Immature natural killer cell (primary cell): ENCODE measurements around the gene TMEM239. TPM values are rescaled to one million over a fixed set of nuclear protein-coding genes. Genes with fewer than 3 reads are reported as not detected.
"Not testable (repeated sequence)": the region's sequence is repeated elsewhere in the genome, so short reads cannot be mapped to it uniquely, and the experiment has no call there.

Source experiments
- DNase-seq, 3 donors: peaks; one replicate each; pipeline ENCODE4 v3.0.0; 2022; ENCODE audit warnings: mixed read lengths in 1 of 3
- H3K27ac Mint-ChIP-seq, 6 donors: one replicate each; pipeline ENCODE4 v1.8.0; 2020; ENCODE audit warnings: mixed read lengths in 6 of 6, mild to moderate bottlenecking in 5 of 6, inconsistent platforms in 4 of 6, moderate library complexity in 3 of 6
- H3K27me3 Mint-ChIP-seq, 3 donors: one replicate each; pipeline ENCODE4 v1.8.0; 2020 to 2021; ENCODE audit warnings: low read depth in 3 of 3, mild to moderate bottlenecking in 3 of 3, mixed read lengths in 3 of 3, moderate library complexity in 3 of 3, inconsistent platforms in 1 of 3
- H3K36me3 Mint-ChIP-seq, 3 donors: one replicate each; pipeline ENCODE4 v1.8.0; 2020; ENCODE audit warnings: mixed read lengths in 3 of 3, inconsistent platforms in 2 of 3, mild to moderate bottlenecking in 2 of 3
- H3K4me1 Mint-ChIP-seq, 2 donors: one replicate each; pipeline ENCODE4 v1.8.0; 2020; ENCODE audit warnings: inconsistent platforms in 2 of 2, mild to moderate bottlenecking in 2 of 2, mixed read lengths in 2 of 2, moderate library complexity in 1 of 2
- H3K4me3 Mint-ChIP-seq, 5 donors: one replicate each; pipeline ENCODE4 v1.8.0; 2020; ENCODE audit warnings: mild to moderate bottlenecking in 5 of 5, mixed read lengths in 5 of 5, inconsistent platforms in 3 of 5, moderate library complexity in 3 of 5
- H3K9me3 Mint-ChIP-seq, 6 donors: one replicate each; pipeline ENCODE4 v1.8.0; 2020; ENCODE audit warnings: mild to moderate bottlenecking in 6 of 6, mixed read lengths in 6 of 6, inconsistent platforms in 4 of 6, moderate library complexity in 3 of 6
- polyA plus RNA-seq, 3 donors: library from polyadenylated mRNA; unstranded; fragments of 300-500 nt; fragmentation: Illumina TruSeq; gene quantifications; one replicate each; pipeline ENCODE4 v1.2.3, GENCODE V29; 2021

The TMEM239 gene
- polyA plus RNA-seq, 3 donors from 2014 or later = not detected

GRCh38 chr20:2817891-2818595 is 1.9 kb downstream of the TMEM239 start:
- peak overlapping the region in 1 of 6 donors; percentile 57 for H3K27ac Mint-ChIP-seq
- peaks cover 0 to 3% (median 3%) of the 10 kb centered on the region in 3 donors for H3K36me3 Mint-ChIP-seq
- no peak overlapping the region for H3K4me3 Mint-ChIP-seq
- H3K9me3 Mint-ChIP-seq = peaks cover 0 to 2% (median 0%) of the 10 kb centered on the region in 6 donors
- DNase-seq = no peak
- peaks cover 2 to 9% (median 6%) of the 10 kb centered on the region in 3 donors for H3K27me3 Mint-ChIP-seq
- H3K4me1 Mint-ChIP-seq = peaks cover 18 to 27% of the 10 kb centered on the region in 2 donors

DNA sequence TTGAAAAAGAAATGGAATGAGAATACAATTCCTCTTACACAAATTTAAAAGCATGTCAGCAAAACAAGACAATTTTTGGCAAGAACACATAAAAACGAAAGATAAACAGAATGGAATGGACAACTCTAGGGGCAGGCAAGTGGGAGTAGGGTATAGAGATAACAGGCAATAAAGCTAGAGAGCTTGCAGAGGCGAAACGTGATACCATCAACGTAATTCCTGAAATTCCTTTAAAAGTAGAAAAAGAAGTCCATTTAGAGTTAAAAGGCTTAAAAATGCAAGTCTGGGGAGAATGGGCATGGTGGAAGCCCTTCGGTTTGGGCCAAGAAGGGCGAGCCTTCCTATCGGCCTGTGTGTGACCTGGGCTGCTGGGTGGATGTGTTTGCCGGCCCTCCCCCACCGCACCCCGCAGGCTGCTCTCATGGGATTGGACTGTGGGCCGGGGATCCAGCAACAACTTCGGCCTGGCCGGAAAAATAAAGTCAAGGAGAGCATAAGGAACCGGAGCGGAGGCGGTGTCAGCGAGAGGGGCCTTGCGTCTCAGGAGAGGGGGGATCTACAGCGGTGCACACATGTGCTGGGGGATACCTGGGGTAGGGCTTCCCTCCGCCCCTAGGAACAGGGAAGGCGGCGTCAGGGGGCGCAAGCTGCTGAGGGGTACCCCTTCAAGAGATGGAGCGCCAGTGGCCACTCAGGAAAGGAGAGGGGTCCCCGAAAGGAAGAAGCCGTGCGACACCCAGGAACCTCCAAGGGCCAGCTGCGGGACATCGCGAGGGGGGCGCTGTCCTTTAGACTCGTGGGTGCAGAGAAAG is 4.1 kb downstream of the TMEM239 start:
- DNase-seq = no peak
- H3K4me3 Mint-ChIP-seq = peak overlapping the region; percentile 33 to 57 (median 39)

DNA sequence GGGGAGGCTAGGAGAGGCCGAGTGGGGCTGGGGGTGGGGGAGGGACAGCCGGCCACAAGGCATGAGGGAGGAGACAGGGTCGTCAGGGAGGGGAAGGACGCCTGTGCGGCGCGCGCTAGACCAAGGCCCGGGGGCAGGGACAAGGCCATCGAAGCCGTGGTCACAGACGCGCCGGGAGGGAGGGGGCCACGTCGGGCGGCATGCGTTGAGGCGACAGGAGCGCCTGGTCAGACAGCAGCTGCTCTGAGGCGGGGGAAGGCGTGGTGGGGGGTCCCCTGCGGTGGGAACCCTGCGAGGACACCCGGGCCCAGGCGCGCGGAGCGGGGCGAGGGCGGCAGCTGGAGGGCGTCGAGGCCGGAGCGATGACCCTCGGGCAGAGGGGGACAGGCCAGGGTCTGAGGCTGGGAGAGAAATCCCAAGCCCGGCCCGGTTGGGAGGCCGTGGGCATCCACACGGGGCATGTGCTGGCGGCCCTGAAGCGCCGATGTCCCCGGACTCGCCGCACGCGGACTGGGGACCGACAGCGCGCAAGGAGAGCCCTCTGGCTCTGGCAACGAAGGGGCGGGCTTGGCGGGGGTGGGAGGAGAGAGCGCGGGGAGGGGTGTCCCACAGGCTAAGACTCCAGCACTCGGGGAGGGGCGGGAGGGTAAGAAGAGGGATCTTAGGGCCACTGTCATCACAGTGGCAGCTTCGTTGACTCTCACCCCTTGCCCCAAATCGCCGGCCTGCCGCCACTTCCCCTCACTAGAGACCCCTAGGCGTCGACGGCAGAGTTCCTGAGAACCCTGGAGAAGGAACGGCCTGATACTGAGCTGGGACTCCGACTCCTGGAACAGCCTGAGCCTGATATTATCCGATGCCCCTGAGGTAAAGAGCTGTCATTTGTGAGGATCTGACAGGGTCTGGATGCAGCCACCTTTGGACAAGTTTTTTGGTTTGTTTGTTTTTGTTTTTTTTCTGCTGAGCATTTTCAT is 5.0 kb downstream of the TMEM239 start:
- peak overlapping the region; percentile 62 to 78 (median 72) for H3K4me3 Mint-ChIP-seq
- DNase-seq = no peak
- H3K27ac Mint-ChIP-seq = peak overlapping the region in 2 of 6 donors; percentile 24 to 73
- H3K36me3 Mint-ChIP-seq = peaks cover 0 to 4% (median 0%) of the 10 kb centered on the region in 3 donors
- H3K9me3 Mint-ChIP-seq = no peaks in the 10 kb centered on the region
- H3K27me3 Mint-ChIP-seq = peaks cover 2 to 9% (median 6%) of the 10 kb centered on the region in 3 donors
- peaks cover 26 to 31% of the 10 kb centered on the region in 2 donors for H3K4me1 Mint-ChIP-seq

More for the DNA sequence above, 4.1 kb downstream of the TMEM239 start:
- H3K36me3 Mint-ChIP-seq = no peaks in the 10 kb centered on the region
- H3K27ac Mint-ChIP-seq = no peak overlapping the region
- no peaks in the 10 kb centered on the region for H3K9me3 Mint-ChIP-seq
- peaks cover 2 to 9% (median 6%) of the 10 kb centered on the region in 3 donors for H3K27me3 Mint-ChIP-seq
- peaks cover 18 to 25% of the 10 kb centered on the region in 2 donors for H3K4me1 Mint-ChIP-seq

- peak overlapping the region in 1 of 6 donors; percentile 49 for H3K27ac Mint-ChIP-seq
- peak; percentile 70 to 79 (median 75) for DNase-seq
- H3K36me3 Mint-ChIP-seq = peaks cover 0 to 4% (median 0%) of the 10 kb centered on the region in 3 donors
- peaks cover 35 to 37% of the 10 kb centered on the region in 2 donors for H3K4me1 Mint-ChIP-seq
- H3K4me3 Mint-ChIP-seq = peak overlapping the region; percentile 62 to 75 (median 66)
- no peaks in the 10 kb centered on the region for H3K9me3 Mint-ChIP-seq
- peaks cover 2 to 9% (median 6%) of the 10 kb centered on the region in 3 donors for H3K27me3 Mint-ChIP-seq
Observed at GRCh38 chr20:2822073-2822472, 5.9 kb downstream of the TMEM239 start.

- Mint-ChIP-seq H3K4me1 (peaks cover 26 to 28% of the 10 kb centered on the region in 2 donors), H3K36me3 (peaks cover 0 to 4% (median 0%) of the 10 kb centered on the region in 3 donors), H3K4me3 (peak overlapping the region; percentile 31 to 70 (median 53)), H3K27ac (peak overlapping the region in 4 of 6 donors; percentile 7 to 50 (median 36)), H3K27me3 (peaks cover 3 to 11% (median 9%) of the 10 kb centered on the region in 3 donors), H3K9me3 (no peaks in the 10 kb centered on the region)
- DNase-seq = peak in 2 of 3 donors; percentile 14 to 17
Observed at GRCh38 chr20:2825761-2826160, 9.6 kb downstream of the TMEM239 start.

DNA sequence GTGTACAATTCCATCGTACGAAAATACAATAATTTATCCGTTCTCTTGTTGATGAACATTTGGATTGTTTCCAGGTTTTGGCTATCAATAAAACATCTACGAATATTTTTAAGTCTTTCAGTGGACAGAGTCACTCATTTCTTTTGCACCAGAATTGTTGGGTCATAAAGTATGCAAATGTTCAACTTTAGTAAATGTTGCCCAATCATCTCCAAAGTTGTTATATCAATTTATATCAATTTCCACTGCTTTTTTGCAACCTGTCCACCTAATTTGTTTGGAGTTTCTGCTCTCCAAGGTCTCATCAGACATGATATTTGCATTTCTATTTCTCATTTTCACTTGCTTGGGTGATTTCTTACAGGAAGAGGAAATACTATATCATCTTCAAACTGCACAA is 10.5 kb downstream of the TMEM239 start:
- H3K9me3 Mint-ChIP-seq = no peaks in the 10 kb centered on the region
- peaks cover 0 to 4% (median 0%) of the 10 kb centered on the region in 3 donors for H3K36me3 Mint-ChIP-seq
- peaks cover 3 to 9% (median 8%) of the 10 kb centered on the region in 3 donors for H3K27me3 Mint-ChIP-seq
- H3K4me3 Mint-ChIP-seq = peak overlapping the region in 3 of 5 donors; percentile 13 to 53 (median 50)
- peaks cover 23 to 25% of the 10 kb centered on the region in 2 donors for H3K4me1 Mint-ChIP-seq
- DNase-seq = no peak
- no peak overlapping the region for H3K27ac Mint-ChIP-seq

- peaks cover 17 to 18% of the 10 kb centered on the region in 2 donors for H3K4me1 Mint-ChIP-seq
- no peak overlapping the region for H3K4me3 Mint-ChIP-seq
- DNase-seq = no peak
- H3K9me3 Mint-ChIP-seq = no peaks in the 10 kb centered on the region
- peaks cover 0 to 4% (median 0%) of the 10 kb centered on the region in 3 donors for H3K36me3 Mint-ChIP-seq
- peaks cover 3 to 7% (median 6%) of the 10 kb centered on the region in 3 donors for H3K27me3 Mint-ChIP-seq
- no peak overlapping the region for H3K27ac Mint-ChIP-seq
Observed at GRCh38 chr20:2829376-2829775, 13.2 kb downstream of the TMEM239 start.

GRCh38 chr20:2831206-2831605 is 15.0 kb downstream of the TMEM239 start:
- DNase-seq, H3K9me3 Mint-ChIP-seq, H3K4me3 Mint-ChIP-seq, H3K27me3 Mint-ChIP-seq, H3K27ac Mint-ChIP-seq, H3K36me3 Mint-ChIP-seq: not testable (repeated sequence)
- H3K4me1 Mint-ChIP-seq = peaks cover 10 to 11% of the 10 kb centered on the region in 2 donors

DNA sequence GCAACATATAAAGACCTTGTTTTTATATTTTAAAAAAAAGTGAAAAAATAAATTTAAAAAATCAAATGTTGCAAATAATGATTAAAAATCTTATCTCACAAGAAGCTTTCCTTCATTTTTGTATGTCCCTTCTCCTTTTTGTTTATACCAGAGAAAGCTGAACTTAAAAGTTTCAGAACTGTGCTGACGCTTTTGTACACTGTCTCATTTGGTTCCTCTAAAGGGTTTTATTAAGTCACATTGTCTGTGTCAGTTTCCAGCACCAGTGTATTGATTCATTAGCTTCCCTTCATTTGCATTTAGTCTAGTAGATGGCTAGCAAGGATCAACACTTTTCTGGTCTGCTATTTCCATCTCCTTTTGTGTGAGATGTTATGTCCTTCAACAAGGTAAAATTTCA is 17.6 kb downstream of the TMEM239 start:
- Mint-ChIP-seq H3K27ac (no peak overlapping the region), H3K4me1 (peaks cover 0 to 12% of the 10 kb centered on the region in 2 donors), H3K27me3 (peaks cover 3 to 8% (median 4%) of the 10 kb centered on the region in 3 donors), H3K36me3 (peaks cover 9 to 14% (median 9%) of the 10 kb centered on the region in 3 donors), H3K4me3 (no peak overlapping the region), H3K9me3 (no peaks in the 10 kb centered on the region)
- DNase-seq = no peak

DNA sequence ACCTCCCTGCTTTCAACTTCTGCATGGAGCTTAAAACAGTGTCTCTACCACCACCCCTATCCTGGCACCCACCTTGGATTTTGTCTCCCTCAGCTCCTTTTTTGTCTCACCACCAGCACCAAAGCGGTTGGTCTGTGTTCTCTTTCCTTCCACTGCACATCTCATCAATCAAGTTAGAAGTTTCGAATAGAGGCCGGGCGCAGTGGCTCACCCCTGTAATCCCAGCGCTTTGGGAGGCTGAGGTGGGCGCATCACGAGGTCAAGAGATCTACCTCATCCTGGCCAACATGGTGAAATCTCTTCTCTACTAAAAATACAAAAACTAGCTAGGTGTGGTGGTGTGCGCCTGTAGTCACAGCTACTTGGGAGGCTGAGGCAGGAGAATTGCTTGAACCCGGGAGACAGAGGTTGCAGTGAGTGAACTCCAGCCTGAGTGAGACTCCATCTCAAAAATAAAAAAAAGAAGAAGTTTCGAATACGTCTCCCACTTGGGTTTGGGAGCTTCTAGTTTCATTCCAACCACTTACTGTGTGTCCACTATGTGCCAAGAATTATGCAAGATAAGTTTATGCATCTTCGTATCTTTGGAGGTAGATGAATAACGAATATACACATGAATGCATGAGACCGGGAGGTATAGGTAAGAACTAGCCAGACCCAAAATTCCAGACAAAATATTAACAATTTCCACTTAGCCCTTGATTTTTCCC is 18.4 kb downstream of the TMEM239 start:
- Mint-ChIP-seq H3K27me3 (peaks cover 0 to 12% (median 2%) of the 10 kb centered on the region in 3 donors), H3K4me3 (no peak overlapping the region), H3K27ac (no peak overlapping the region), H3K4me1 (peaks cover 7 to 17% of the 10 kb centered on the region in 2 donors), H3K9me3 (no peaks in the 10 kb centered on the region), H3K36me3 (peaks cover 9 to 14% (median 9%) of the 10 kb centered on the region in 3 donors)
- no peak for DNase-seq

DNA sequence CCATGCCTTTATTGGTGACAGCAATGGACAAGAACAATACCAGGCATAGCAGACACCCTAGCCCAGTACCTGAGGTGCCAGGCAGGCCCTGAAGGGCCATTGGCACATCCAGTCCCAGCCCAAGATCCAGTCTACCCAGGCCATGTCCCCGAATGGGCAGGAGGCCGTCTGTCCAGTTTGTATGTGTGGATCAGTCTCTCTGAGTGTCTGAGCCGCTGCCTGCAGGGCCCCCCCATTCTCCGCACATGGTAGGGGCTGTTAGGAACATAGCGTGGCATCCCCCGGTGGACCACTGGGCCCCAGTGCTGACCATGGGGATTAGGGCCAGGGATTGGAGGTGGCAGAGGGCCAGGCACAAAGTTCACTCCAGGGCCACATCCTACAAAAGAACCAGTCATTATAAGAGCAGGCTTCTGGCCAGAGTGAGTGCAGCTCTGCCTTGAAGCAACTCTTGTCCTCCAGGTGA is 19.2 kb downstream of the TMEM239 start:
- H3K9me3 Mint-ChIP-seq = no peaks in the 10 kb centered on the region

DNA sequence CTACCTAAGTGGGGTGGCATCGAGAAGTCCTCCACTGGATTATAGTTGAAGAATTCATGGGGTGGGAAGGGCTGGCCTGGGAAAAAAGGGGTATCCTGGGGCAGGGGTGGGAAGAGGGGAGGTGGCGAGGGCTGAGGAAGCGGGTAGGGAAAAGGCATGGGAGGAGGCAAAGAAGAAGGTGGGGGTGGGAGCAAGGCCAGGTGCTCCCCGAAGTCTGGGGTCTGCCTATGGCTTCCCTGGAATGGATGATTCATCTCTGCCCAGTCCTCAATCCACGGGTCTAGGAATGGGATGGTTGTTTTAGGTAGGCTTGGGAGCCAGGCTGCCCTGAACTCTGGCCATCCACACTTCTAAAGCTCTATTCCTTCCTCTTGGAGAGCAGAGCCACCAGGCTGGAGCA is 19.9 kb downstream of the TMEM239 start:
- no peaks in the 10 kb centered on the region for H3K9me3 Mint-ChIP-seq
- H3K4me3 Mint-ChIP-seq = no peak overlapping the region
- H3K36me3 Mint-ChIP-seq = peaks cover 9 to 14% (median 9%) of the 10 kb centered on the region in 3 donors
- H3K4me1 Mint-ChIP-seq = peaks cover 10 to 22% of the 10 kb centered on the region in 2 donors
- peaks cover 0 to 12% (median 3%) of the 10 kb centered on the region in 3 donors for H3K27me3 Mint-ChIP-seq
- DNase-seq = no peak
- no peak overlapping the region for H3K27ac Mint-ChIP-seq

More for the DNA sequence above, 19.2 kb downstream of the TMEM239 start:
- DNase-seq = no peak
- H3K27ac Mint-ChIP-seq = no peak overlapping the region
- no peak overlapping the region for H3K4me3 Mint-ChIP-seq
- peaks cover 9 to 14% (median 9%) of the 10 kb centered on the region in 3 donors for H3K36me3 Mint-ChIP-seq
- peaks cover 9 to 20% of the 10 kb centered on the region in 2 donors for H3K4me1 Mint-ChIP-seq
- peaks cover 0 to 12% (median 2%) of the 10 kb centered on the region in 3 donors for H3K27me3 Mint-ChIP-seq
